HEK293 (cell line): ENCODE data around the gene RWDD1.
A peak's percentile ranks its signal among the peaks of the same experiment; 100 is the strongest.

Experiments used
- CTCF ChIA-PET: fragments of 350-600 bp; formaldehyde crosslinking; extraction: SDS; loops from one replicate; lab custom pipeline; 2021; ENCODE audit warnings: antibody characterized with exemption; lab: Yijun Ruan, JAX
- POLR2A ChIA-PET: fragments of 300-600 bp; formaldehyde crosslinking; extraction: SDS; loops from one replicate; lab custom pipeline; 2020; ENCODE audit warnings: antibody characterized with exemption, inconsistent platforms; lab: Yijun Ruan, JAX
- H3K27ac ChIP-seq: fragments of 200-500 bp; sonication (Bioruptor generic); 2 replicates; pipeline ENCODE4 v1.5.1; 2014; ENCODE audit warnings: low read depth, low read length, control low read depth, inconsistent platforms; ENCODE audit errors: extremely low read depth
- H3K36me3 ChIP-seq, 2 experiments: fragments of 200-500 bp in 1 of 2; sonication (Bioruptor generic) in 1 of 2; 1 replicate in 1 of 2; 2 replicates in 1 of 2; pipeline ENCODE4 v1.5.1; 2014 to 2017; ENCODE audit warnings: inconsistent platforms in 2 of 2, low read length in 2 of 2; ENCODE audit not compliant: control insufficient read depth in 2 of 2, insufficient read depth in 1 of 2
- H3K4me1 ChIP-seq: fragments of 200-500 bp; sonication (Bioruptor generic); 2 replicates; pipeline ENCODE4 v1.5.1; 2014; ENCODE audit warnings: mild to moderate bottlenecking, low read length, inconsistent platforms; ENCODE audit not compliant: control insufficient read depth, insufficient read depth
- H3K4me3 ChIP-seq: 2 replicates; pipeline ENCODE4 v1.5.1; 2011; ENCODE audit warnings: low read depth, mild to moderate bottlenecking, control low read depth, low read length, moderate library complexity
- H3K9me3 ChIP-seq: fragments of 200-500 bp; sonication (Bioruptor generic); 2 replicates; pipeline ENCODE4 v1.5.1; 2014; ENCODE audit warnings: low read depth, low read length, inconsistent platforms; ENCODE audit not compliant: control insufficient read depth, insufficient read depth
- BCL6B ChIP-seq: fragments of 450-650 bp; formaldehyde crosslinking; IDR thresholded peaks from 2 replicates; pipeline ENCODE4 v1.5.1; 2017; ENCODE audit warnings: missing biosample characterization, missing genetic modification characterization
- CTCF ChIP-seq: fragments of 450-650 bp; formaldehyde crosslinking; IDR thresholded peaks from 2 replicates; pipeline ENCODE4 v1.5.1; 2016; ENCODE audit warnings: missing biosample characterization, missing genetic modification characterization
- KLF17 ChIP-seq: fragments of 450-650 bp; formaldehyde crosslinking; IDR thresholded peaks from 2 replicates; pipeline ENCODE4 v1.5.1; 2016; ENCODE audit warnings: missing biosample characterization, missing genetic modification characterization
- TRIM28 ChIP-seq: IDR thresholded peaks from 2 replicates; pipeline ENCODE4 v1.6.1; 2011; ENCODE audit warnings: low read length, control low read depth, borderline replicate concordance
- ZNF10 ChIP-seq: fragments of 450-650 bp; formaldehyde crosslinking; IDR thresholded peaks from 2 replicates; pipeline ENCODE4 v1.5.1; 2017; ENCODE audit warnings: missing biosample characterization, missing genetic modification characterization
- ZNF2 ChIP-seq: fragments of 450-650 bp; formaldehyde crosslinking; IDR thresholded peaks from 2 replicates; pipeline ENCODE4 v1.5.1; 2016; ENCODE audit warnings: missing biosample characterization, missing genetic modification characterization
- ZNF248 ChIP-seq: fragments of 450-650 bp; formaldehyde crosslinking; IDR thresholded peaks from 2 replicates; pipeline ENCODE4 v1.5.1; 2017; ENCODE audit warnings: missing biosample characterization, missing genetic modification characterization
- ZNF266 ChIP-seq: fragments of 450-650 bp; formaldehyde crosslinking; IDR thresholded peaks from 2 replicates; pipeline ENCODE4 v1.5.1; 2016; ENCODE audit warnings: missing biosample characterization, missing genetic modification characterization, low read depth
- ZNF311 ChIP-seq: fragments of 450-650 bp; formaldehyde crosslinking; IDR thresholded peaks from 2 replicates; pipeline ENCODE4 v1.5.1; 2017; ENCODE audit warnings: missing biosample characterization, missing genetic modification characterization, borderline replicate concordance
- ZNF350 ChIP-seq: fragments of 450-650 bp; formaldehyde crosslinking; IDR thresholded peaks from 2 replicates; pipeline ENCODE4 v1.5.0; 2017; ENCODE audit warnings: missing biosample characterization, mild to moderate bottlenecking, missing genetic modification characterization
- ZNF398 ChIP-seq: fragments of 450-650 bp; formaldehyde crosslinking; IDR thresholded peaks from 2 replicates; pipeline ENCODE4 v1.5.1; 2017; ENCODE audit warnings: missing biosample characterization, missing genetic modification characterization
- ZNF560 ChIP-seq: fragments of 450-650 bp; formaldehyde crosslinking; IDR thresholded peaks from 2 replicates; pipeline ENCODE4 v1.5.1; 2017; ENCODE audit warnings: missing biosample characterization, missing genetic modification characterization, borderline replicate concordance
- ZNF561 ChIP-seq: fragments of 450-650 bp; IDR thresholded peaks from 2 replicates; pipeline ENCODE4 v1.5.1; 2018; ENCODE audit warnings: missing biosample characterization, missing genetic modification characterization, borderline replicate concordance
- ZNF624 ChIP-seq: fragments of 450-650 bp; formaldehyde crosslinking; IDR thresholded peaks from 2 replicates; pipeline ENCODE4 v1.5.1; 2017; ENCODE audit warnings: missing biosample characterization, missing genetic modification characterization
- ZNF707 ChIP-seq: fragments of 450-650 bp; formaldehyde crosslinking; IDR thresholded peaks from 2 replicates; pipeline ENCODE4 v1.5.1; 2016; ENCODE audit warnings: missing biosample characterization, missing genetic modification characterization
- ZNF791 ChIP-seq: fragments of 450-650 bp; formaldehyde crosslinking; IDR thresholded peaks from 2 replicates; pipeline ENCODE4 v1.5.1; 2016; ENCODE audit warnings: missing biosample characterization, missing genetic modification characterization
- ZSCAN18 ChIP-seq: fragments of 450-650 bp; formaldehyde crosslinking; IDR thresholded peaks from 2 replicates; pipeline ENCODE4 v1.5.1; 2016; ENCODE audit warnings: missing biosample characterization, missing genetic modification characterization

Gene RWDD1

GRCh38 chr6:116624036-116624805 is 52.9 kb downstream of the RWDD1 start:
- H3K9me3 ChIP-seq: no peaks in the 10 kb centered on the region
- no peaks in the 10 kb centered on the region for H3K4me1 ChIP-seq
- ChIA-PET POLR2A (interaction anchor here (0.6 to 1.3 kb wide), 2 partner anchors 8 to 53 kb away, joined by 3 to 5 read pairs; partner anchors contain the start of genes RSPH4A and RWDD1), CTCF (interaction anchor here (0.6 to 2.3 kb wide), 5 partner anchors 17 to 406 kb away, joined by 3 to 5 read pairs (median 3); no protein-coding TSS in a partner anchor)
- peaks cover 0 to 8% of the 10 kb centered on the region in 2 experiments; a peak in 1 of 3 replicates for H3K36me3 ChIP-seq
- TF ChIP-seq ZNF10 (tag by site-specific recombination): peak; percentile 87
- peak; percentile 62; the same call in 1 of the 2 replicates for TF ChIP-seq ZNF350 (tag by site-specific recombination)
- TF ChIP-seq KLF17 (tag by site-specific recombination): no peak
- no peak for TF ChIP-seq ZNF248 (tag by site-specific recombination)
- TF ChIP-seq, all 188 proteins: peak for 2
- Histone ChIP-seq H3K27ac (no peak overlapping the region), H3K4me3 (no peak overlapping the region)

- no peaks in the 10 kb centered on the region for H3K4me1 ChIP-seq
- CTCF ChIA-PET: interaction anchor here (0.7 to 1.2 kb wide), 3 partner anchors 9 to 20 kb away, joined by 3 to 5 read pairs (median 3); partner anchors contain the start of gene RSPH4A
- no peak overlapping the region for H3K4me3 ChIP-seq
- no peak for TF ChIP-seq ZNF707 (tag by site-specific recombination)
- TF ChIP-seq ZSCAN18 (tag by site-specific recombination): no peak
- no peak for TF ChIP-seq ZNF398 (tag by site-specific recombination)
- no peak for TF ChIP-seq ZNF791 (tag by site-specific recombination)
- TF ChIP-seq TRIM28: no peak
- TF ChIP-seq ZNF2 (tag by site-specific recombination): no peak
- no peak for TF ChIP-seq ZNF561 (tag by site-specific recombination)
- TF ChIP-seq CTCF: no peak
- TF ChIP-seq ZNF624 (tag by site-specific recombination): no peak
- TF ChIP-seq ZNF311 (tag by site-specific recombination): no peak
- no peak for TF ChIP-seq ZNF248 (tag by site-specific recombination)
- TF ChIP-seq BCL6B (tag by site-specific recombination): no peak
- TF ChIP-seq ZNF266 (tag by site-specific recombination): no peak
- TF ChIP-seq ZNF560 (tag by site-specific recombination): no peak
- TF ChIP-seq, all 188 proteins: peak for 0
- POLR2A ChIA-PET: no interaction called here
- Histone ChIP-seq H3K27ac (no peak overlapping the region), H3K36me3 (peaks cover 0 to 8% of the 10 kb centered on the region in 2 experiments; a peak in 1 of 3 replicates), H3K9me3 (no peaks in the 10 kb centered on the region)
Observed at GRCh38 chr6:116625872-116626271, 54.6 kb downstream of the RWDD1 start.
